Tibial artery (tissue), 4 donors: Measurements from ENCODE around the gene RALY.
"Not testable (repeated sequence)": the region's sequence is repeated elsewhere in the genome, so short reads cannot be mapped to it uniquely, and the experiment has no call there.

Experiments used
- DNase-seq, 2 donors: peaks; one replicate each; pipeline ENCODE4 v3.0.0-alpha.2; 2019
- H3K27ac ChIP-seq, 2 donors: fragments of 200-600 bp; sonication (generic) in 1 of 2; 1 replicate in 1 of 2; 2 replicates in 1 of 2; pipeline ENCODE4 v1.5.1; 2018 to 2019; ENCODE audit warnings: mild to moderate bottlenecking in 1 of 2
- H3K27me3 ChIP-seq, 2 donors: fragments of 200-600 bp; sonication (generic) in 1 of 2; one replicate each; pipeline versions ENCODE4 v1.5.1 to v1.6.0; 2016 to 2019
- H3K36me3 ChIP-seq, 3 donors: fragments of 200-600 bp; sonication (generic) in 2 of 3; one replicate each; pipeline ENCODE4 v1.5.1; 2016 to 2019; ENCODE audit warnings: mild to moderate bottlenecking in 2 of 3
- H3K4me1 ChIP-seq, 4 donors: fragments of 200-600 bp; sonication (generic) in 2 of 4; 1 replicate in 3 of 4; 2 replicates in 1 of 4; pipeline ENCODE4 v1.5.1; 2016 to 2019
- H3K4me3 ChIP-seq, 2 donors: fragments of 200-600 bp; sonication (generic) in 1 of 2; 1 replicate in 1 of 2; 2 replicates in 1 of 2; pipeline ENCODE4 v1.5.1; 2018 to 2019; ENCODE audit warnings: mild to moderate bottlenecking in 2 of 2
- H3K9me3 ChIP-seq, 3 donors: fragments of 200-600 bp; sonication (generic) in 1 of 3; one replicate each; pipeline ENCODE4 v1.5.1; 2016 to 2019
- CTCF ChIP-seq, 2 experiments: fragments of 200-600 bp in 1 of 2; fragments of 450-650 bp in 1 of 2; IDR thresholded peaks; one replicate each; pipeline ENCODE4 v1.5.1; 2017 to 2019; ENCODE audit warnings: antibody characterized with exemption in 2 of 2, mild to moderate bottlenecking in 1 of 2, moderate library complexity in 1 of 2
- intact Hi-C: fragments of 100-400 bp; cut with DNase I; formaldehyde crosslinking; loops from one replicate; pipeline ENCODE4 v1.15.0; 2023; ENCODE audit warnings: low total_unique reads

The RALY gene

GRCh38 chr20:34129518-34130162, 135.9 kb downstream of the RALY start:
- DNase-seq = peak in 1 of 2 donors; percentile 51
- no peaks in the 10 kb centered on the region for H3K36me3 ChIP-seq
- intact Hi-C loops = loop anchor here (2.0 to 5.0 kb wide), 2 partner anchors 62 to 201 kb away; no protein-coding TSS in a partner anchor
- no peaks in the 10 kb centered on the region for H3K27me3 ChIP-seq
- peak; percentile 83 to 84 for TF ChIP-seq CTCF (IDR thresholded peaks at IDR 0.05)
- H3K4me3 ChIP-seq = no peak overlapping the region
- H3K9me3 ChIP-seq = no peaks in the 10 kb centered on the region
- no peak overlapping the region for H3K27ac ChIP-seq
- peaks cover 0 to 3% (median 0%) of the 10 kb centered on the region in 4 donors for H3K4me1 ChIP-seq

GRCh38 chr20:34131491-34131890, 137.8 kb downstream of the RALY start:
- peaks cover 0 to 3% (median 0%) of the 10 kb centered on the region in 4 donors for H3K4me1 ChIP-seq
- no peak for DNase-seq
- intact Hi-C loops = no loop called here
- H3K4me3 ChIP-seq = no peak overlapping the region
- no peak overlapping the region for H3K27ac ChIP-seq
- no peaks in the 10 kb centered on the region for H3K9me3 ChIP-seq
- H3K27me3 ChIP-seq = no peaks in the 10 kb centered on the region
- TF ChIP-seq CTCF (IDR thresholded peaks at IDR 0.05) = no peak
- no peaks in the 10 kb centered on the region for H3K36me3 ChIP-seq

DNA sequence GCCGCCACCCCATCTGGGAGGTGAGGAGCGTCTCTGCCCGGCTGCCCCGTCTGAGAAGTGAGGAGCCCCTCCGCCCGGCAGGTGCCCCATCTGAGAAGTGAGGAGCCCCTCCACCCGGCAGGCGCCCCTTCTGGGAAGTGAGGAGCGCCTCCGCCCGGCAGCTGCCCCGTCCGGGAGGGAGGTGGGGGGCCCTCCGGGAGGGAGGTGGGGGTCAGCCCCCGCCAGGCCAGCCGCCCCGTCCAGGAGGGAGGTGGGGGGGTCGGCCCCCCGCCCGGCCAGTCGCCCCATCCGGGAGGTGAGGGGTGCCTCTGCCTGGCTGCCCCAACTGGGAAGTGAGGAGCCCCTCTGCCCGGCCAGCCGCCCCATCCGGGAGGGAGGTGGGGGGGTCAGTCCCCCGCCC, 138.8 kb downstream of the RALY start:
- DNase-seq, H3K4me1 ChIP-seq, H3K9me3 ChIP-seq, H3K4me3 ChIP-seq, intact Hi-C loops, H3K27me3 ChIP-seq, H3K36me3 ChIP-seq, H3K27ac ChIP-seq: not testable (repeated sequence)

- H3K4me1 ChIP-seq, DNase-seq, H3K4me3 ChIP-seq, H3K36me3 ChIP-seq, H3K27me3 ChIP-seq, intact Hi-C loops, H3K27ac ChIP-seq, H3K9me3 ChIP-seq: not testable (repeated sequence)
These were observed 139.2 kb downstream of the RALY start for GRCh38 chr20:34132943-34133342.

DNA sequence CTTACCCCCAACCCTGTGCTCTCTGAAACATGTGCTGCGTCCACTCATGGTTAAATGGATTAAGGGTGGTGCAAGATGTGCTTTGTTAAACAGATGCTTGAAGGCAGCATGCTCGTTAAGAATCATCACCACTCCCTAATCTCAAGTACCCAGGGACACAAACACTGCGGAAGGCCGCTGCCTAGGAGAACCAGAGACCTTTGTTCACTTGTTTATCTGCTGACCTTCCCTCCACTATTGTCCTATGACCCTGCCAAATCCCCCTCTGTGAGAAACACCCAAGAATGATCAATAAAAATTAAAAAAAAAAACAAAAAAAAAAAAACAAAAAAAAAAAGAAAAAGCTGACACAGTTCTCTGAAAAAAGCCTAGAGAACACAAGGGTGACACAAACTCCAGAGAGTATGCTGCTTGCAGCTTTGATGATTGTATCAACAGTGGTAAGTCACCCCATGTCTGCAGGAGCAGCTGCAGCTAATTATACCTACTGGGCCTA, 139.7 kb downstream of the RALY start:
- H3K4me3 ChIP-seq, intact Hi-C loops, H3K4me1 ChIP-seq, H3K9me3 ChIP-seq, H3K36me3 ChIP-seq, DNase-seq, H3K27me3 ChIP-seq, H3K27ac ChIP-seq: not testable (repeated sequence)
